ENCODE results near the gene LIMD2. TPM values are rescaled to one million over a fixed set of nuclear protein-coding genes. Genes with fewer than 3 reads are reported as not detected.

The LIMD2 gene
- total RNA-seq (2022; extraction: Qiagen RNA extraction) = 8.6 to 13.1 TPM (median 11.4 TPM) in 5 replicates

GRCh38 chr17:63699638-63700527 is at the start of gene LIMD2:
Gene LIMD2 (minus strand): TSS chr17:63700125. CDS start chr17:63699298, 827 bp downstream.

GRCh38 chr17:63741408-63742173 is 41.7 kb upstream of the LIMD2 start, which contains the start of gene STRADA:
Gene STRADA (minus strand): TSS chr17:63741799. CDS start chr17:63728369, 13,430 bp downstream.

Other genes starting within 250 kb of the LIMD2 start
- 1.6 to 3.1 TPM (median 2.4 TPM) in 5 replicates for gene ACE, start 223.1 kb downstream of the LIMD2 start, total RNA-seq (2022; extraction: Qiagen RNA extraction)
- gene KCNH6, start 176.8 kb downstream of the LIMD2 start, total RNA-seq (2022; extraction: Qiagen RNA extraction) = not detected in 5 replicates
- 50.0 to 63.4 TPM (median 57.5 TPM) in 5 replicates for gene DCAF7, start 149.6 kb downstream of the LIMD2 start, total RNA-seq (2022; extraction: Qiagen RNA extraction)
- 48.5 to 56.3 TPM (median 54.6 TPM) in 5 replicates for gene TACO1, start 99.2 kb downstream of the LIMD2 start, total RNA-seq (2022; extraction: Qiagen RNA extraction)
- gene MAP3K3, start 77.7 kb downstream of the LIMD2 start, total RNA-seq (2022; extraction: Qiagen RNA extraction) = 13.2 to 19.5 TPM (median 17.5 TPM) in 5 replicates
- gene STRADA, start 41.7 kb upstream of the LIMD2 start, total RNA-seq (2022; extraction: Qiagen RNA extraction) = 24.4 to 28.1 TPM (median 26.4 TPM) in 5 replicates
- gene CCDC47, start 73.5 kb upstream of the LIMD2 start, total RNA-seq (2022; extraction: Qiagen RNA extraction) = 88.9 to 149 TPM (median 97.5 TPM) in 5 replicates
- 90.8 to 118 TPM (median 92.2 TPM) in 5 replicates for gene DDX42, start 74.0 kb upstream of the LIMD2 start, total RNA-seq (2022; extraction: Qiagen RNA extraction)
- 207 to 230 TPM (median 219 TPM) in 5 replicates for gene PSMC5, start 127.3 kb upstream of the LIMD2 start, total RNA-seq (2022; extraction: Qiagen RNA extraction)
- 49.9 to 68.9 TPM (median 53.1 TPM) in 5 replicates for gene FTSJ3, start 127.5 kb upstream of the LIMD2 start, total RNA-seq (2022; extraction: Qiagen RNA extraction)
- gene SMARCD2, start 142.6 kb upstream of the LIMD2 start, total RNA-seq (2022; extraction: Qiagen RNA extraction) = 52.5 to 63.2 TPM (median 58.6 TPM) in 5 replicates
- gene CSH2, start 173.6 kb upstream of the LIMD2 start, total RNA-seq (2022; extraction: Qiagen RNA extraction) = not detected in 5 replicates
- gene GH2, start 181.8 kb upstream of the LIMD2 start, total RNA-seq (2022; extraction: Qiagen RNA extraction) = not detected in 5 replicates
- gene CSH1, start 196.4 kb upstream of the LIMD2 start, total RNA-seq (2022; extraction: Qiagen RNA extraction) = not detected in 5 replicates
- gene CSHL1, start 211.1 kb upstream of the LIMD2 start, total RNA-seq (2022; extraction: Qiagen RNA extraction) = not detected in 5 replicates
- gene GH1, start 218.7 kb upstream of the LIMD2 start, total RNA-seq (2022; extraction: Qiagen RNA extraction) = not detected in 5 replicates
- 0.08 to 0.09 TPM in 2 of 5 replicates, not detected in the others for gene CD79B, start 232.2 kb upstream of the LIMD2 start, total RNA-seq (2022; extraction: Qiagen RNA extraction)